K562 (cell line): ENCODE measurements around the gene RFESD. TPM values are rescaled to one million over a fixed set of nuclear protein-coding genes. Genes with fewer than 3 reads are reported as not detected.

Source experiments
- ATAC-seq: fragments of 200-7000 bp; cut with Tn5 transposase; 3 replicates; pipeline ENCODE4 v1.9.1; 2020; ENCODE audit warnings: moderate library complexity
- BruUV-seq: library from RNA; stranded (reverse); fragments of 400-500 nt; replicated peaks from 2 replicates; lab custom pipeline; 2021; lab: Mats Ljungman, UMichigan
- CTCF ChIA-PET: fragments of 300-600 bp; formaldehyde crosslinking; extraction: SDS; loops from one replicate; lab custom pipeline; 2021; ENCODE audit warnings: low intra/inter-chr PET ratio; lab: Yijun Ruan, JAX
- POLR2A ChIA-PET: fragments of 300-600, 350-650 bp; sonication (Branson Sonifier 250); formaldehyde crosslinking; extraction: SDS; loops from one replicate; lab custom pipeline; 2021; ENCODE audit warnings: antibody characterized with exemption, inconsistent platforms; lab: Yijun Ruan, JAX
- DNase-seq, 4 experiments: peaks; one replicate each; pipeline versions ENCODE4 v3.0.0 to v3.0.0-alpha.2; 2011 to 2018; ENCODE audit warnings: low spot score in 3 of 4, mixed read lengths in 3 of 4; ENCODE audit errors: extremely low read depth in 1 of 4
- FAIRE-seq: peaks from 2 replicates; lab custom pipeline; 2011; peaks lifted over from hg19 to GRCh38; lab: Jason Lieb, UNC
- H2AFZ ChIP-seq: 2 replicates; pipeline ENCODE4 v1.6.0; 2011; ENCODE audit warnings: low read depth, low read length, control low read depth, inconsistent platforms
- H3K27ac ChIP-seq: fragments of 200-600 bp; 3 replicates; pipeline ENCODE4 v1.8.0; 2011; ENCODE audit warnings: low read depth, mild to moderate bottlenecking, control low read depth, inconsistent platforms, low read length, moderate library complexity, mixed read lengths; ENCODE audit errors: extremely low read depth
- H3K27me3 ChIP-seq, 2 experiments: fragments of 300-600 bp in 1 of 2; 2 replicates in 1 of 2; 3 replicates in 1 of 2; pipeline versions ENCODE4 v1.6.0 to v1.8.0; 2011; ENCODE audit warnings: inconsistent platforms in 2 of 2, low read length in 2 of 2, mild to moderate bottlenecking in 1 of 2, mixed read lengths in 1 of 2, moderate library complexity in 1 of 2; ENCODE audit not compliant: control insufficient read depth in 2 of 2, insufficient read depth in 2 of 2
- H3K36me3 ChIP-seq: fragments of 300-600 bp; 3 replicates; pipeline ENCODE4 v1.8.0; 2011; ENCODE audit warnings: mild to moderate bottlenecking, low read length, inconsistent platforms; ENCODE audit not compliant: control insufficient read depth, insufficient read depth
- H3K4me1 ChIP-seq, 2 experiments: fragments of 200-600 bp in 1 of 2; replicated peaks in 1 of 2; 2 replicates in 1 of 2; 3 replicates in 1 of 2; pipeline versions ENCODE4 v1.5.1 to v1.8.0; 2011; ENCODE audit warnings: inconsistent platforms in 2 of 2, low read length in 2 of 2, mild to moderate bottlenecking in 1 of 2, mixed read lengths in 1 of 2, moderate library complexity in 1 of 2; ENCODE audit not compliant: control insufficient read depth in 2 of 2, insufficient read depth in 2 of 2
- H3K4me2 ChIP-seq: 2 replicates; pipeline ENCODE4 v1.6.1; 2011; ENCODE audit warnings: low read length, control low read depth, inconsistent platforms, mixed read lengths; ENCODE audit not compliant: insufficient read depth
- H3K4me3 ChIP-seq: fragments of 200-600 bp; sonication (generic), shearing (Covaris generic); 2 replicates; pipeline ENCODE4 v1.5.1; 2016; ENCODE audit warnings: control low read depth, inconsistent platforms
- H3K79me2 ChIP-seq: fragments of 200-600 bp; 3 replicates; pipeline ENCODE4 v1.8.0; 2011; ENCODE audit warnings: low read length, inconsistent platforms; ENCODE audit not compliant: control insufficient read depth, insufficient read depth
- H3K9ac ChIP-seq, 2 experiments: 2 replicates each; pipeline versions ENCODE4 v1.6.0 to v1.6.1; 2011; ENCODE audit warnings: low read depth in 2 of 2, low read length in 2 of 2, control low read depth in 1 of 2, inconsistent platforms in 1 of 2, mild to moderate bottlenecking in 1 of 2, mixed read lengths in 1 of 2; ENCODE audit not compliant: insufficient read depth in 1 of 2
- H3K9me1 ChIP-seq: one replicate; pipeline ENCODE4 v1.6.0; 2011; ENCODE audit warnings: inconsistent platforms, mild to moderate bottlenecking, low read length, moderate library complexity; ENCODE audit not compliant: control insufficient read depth, insufficient read depth
- H3K9me3 ChIP-seq: replicated peaks from 2 replicates; pipeline ENCODE4 v1.5.1; 2011; ENCODE audit warnings: low read depth, low read length, inconsistent platforms; ENCODE audit not compliant: control insufficient read depth, insufficient read depth
- H4K20me1 ChIP-seq: replicated peaks from 2 replicates; pipeline ENCODE4 v1.6.1; 2011; ENCODE audit warnings: low read length, inconsistent platforms, mixed read lengths; ENCODE audit not compliant: control insufficient read depth, insufficient read depth
- CBX8 ChIP-seq: fragments of 200-600 bp; sonication (generic); IDR thresholded peaks from 2 replicates; pipeline ENCODE4 v1.6.1; 2012; ENCODE audit warnings: borderline replicate concordance, mixed run types, low read depth, mild to moderate bottlenecking, moderate library complexity, mixed read lengths, low read length, control low read depth, inconsistent platforms; ENCODE audit not compliant: poor library complexity, severe bottlenecking; ENCODE audit errors: extremely low read depth
- GATAD2B ChIP-seq: fragments of 450-650 bp; IDR thresholded peaks from 2 replicates; pipeline ENCODE4 v1.6.1; 2017; ENCODE audit warnings: mild to moderate bottlenecking, borderline replicate concordance
- IRF9 ChIP-seq: fragments of 450-650 bp; IDR thresholded peaks from 2 replicates; pipeline ENCODE4 v1.6.1; 2016; ENCODE audit warnings: missing biosample characterization, missing genetic modification characterization
- PML ChIP-seq: IDR thresholded peaks from 2 replicates; pipeline ENCODE4 v1.6.1; 2012; ENCODE audit warnings: low read length, inconsistent platforms
- RFX1 ChIP-seq: fragments of 450-650 bp; IDR thresholded peaks from 2 replicates; pipeline ENCODE4 v1.6.1; 2016; ENCODE audit warnings: mild to moderate bottlenecking, moderate library complexity
- YY1 ChIP-seq, 3 experiments: IDR thresholded peaks; 2 replicates each; pipeline ENCODE4 v1.6.1; 2011; ENCODE audit warnings: low read length in 2 of 3, mild to moderate bottlenecking in 2 of 3, moderate library complexity in 2 of 3, borderline replicate concordance in 1 of 3, control low read depth in 1 of 3, low read depth in 1 of 3; ENCODE audit not compliant: insufficient read depth in 3 of 3, insufficient replicate concordance in 2 of 3, control insufficient read depth in 1 of 3, insufficient read length in 1 of 3; ENCODE audit errors: extremely low read depth in 1 of 3
- ZNF407 ChIP-seq: fragments of 450-650 bp; IDR thresholded peaks from 2 replicates; pipeline ENCODE4 v1.6.1; 2016; ENCODE audit warnings: low read depth
- WGBS: fragments of 100-300 bp; shearing (Covaris generic); methylation state at CpG from one replicate; pipeline ENCODE4 v1.1.6; 2016; ENCODE audit warnings: low coverage, mixed read lengths; ENCODE audit not compliant: insufficient coverage; ENCODE audit errors: missing lambda C conversion rate; 5-methylcytosine and 5-hydroxymethylcytosine counted together
- in situ Hi-C: fragments of 300-500 bp; cut with MboI; formaldehyde crosslinking; loops from 4 replicates; pipeline ENCODE4 v1.15.0; 2018; ENCODE audit warnings: inconsistent platforms, mixed read lengths
- intact Hi-C: fragments of 100-400 bp; cut with micrococcal nuclease; formaldehyde crosslinking; loops from 2 replicates; pipeline ENCODE4 v1.14.2; 2022
- polyA plus RNA-seq, 8 experiments: library from polyadenylated mRNA; depleted of rRNA in 4 of 8; stranded (reverse) in 5 of 8; unstranded in 3 of 8; fragments of >200 nt; fragmentation: Nextera tagmentation in 2 of 8; fragmentation: Illumina TruSeq in 1 of 8; extraction: Ambion mirVana in 2 of 8; extraction: Trizol in 1 of 8; gene quantifications; 2 replicates each; pipeline versions ENCODE4 v1.2.1 to v1.2.3, GENCODE V29; 2011 to 2014; ENCODE audit warnings: inconsistent platforms in 1 of 8, missing spikeins in 1 of 8
- total RNA-seq, 7 experiments: library from RNA; depleted of rRNA in 6 of 7; stranded (reverse); fragments of >200 nt in 6 of 7; fragmentation: Illumina TruSeq in 2 of 7; extraction: Trizol in 2 of 7; gene quantifications; 2 replicates each; pipeline versions ENCODE4 v1.2.1 to v1.2.3, GENCODE V29; 2011 to 2021; ENCODE audit warnings: low replicate concordance in 1 of 7

The RFESD gene
- total and polyA plus RNA-seq, 9 of the 15 experiments (the other 6 are each of a cell fraction or from before 2014, with no cell fraction given), result 62.3 to 600 (median 140) TPM

- Histone ChIP-seq H3K9me1 (no peaks in the 10 kb centered on the region), H3K4me1 (no peaks in the 10 kb centered on the region), H4K20me1 (no peaks in the 10 kb centered on the region), H3K4me3 (no peak overlapping the region), H3K36me3 (no peaks in the 10 kb centered on the region), H3K4me2 (no peak overlapping the region), H3K27ac (no peak overlapping the region), H2AFZ (no peak overlapping the region), H3K79me2 (no peaks in the 10 kb centered on the region), H3K9me3 (no peaks in the 10 kb centered on the region), H3K27me3 (no peaks in the 10 kb centered on the region), H3K9ac (no peak overlapping the region)
- DNase-seq, result no peak
- no peak for TF ChIP-seq IRF9 (tag)
- no peak for TF ChIP-seq PML
- no peak for TF ChIP-seq CBX8
- no peak for TF ChIP-seq YY1 (IDR thresholded peaks at IDR 0.05; ENCODE audit: borderline replicate concordance in 1 of 3, control insufficient read depth in 1 of 3, extremely low read depth in 1 of 3, insufficient read depth in 3 of 3, insufficient read length in 1 of 3, insufficient replicate concordance in 2 of 3, low read depth in 1 of 3, low read length in 2 of 3)
- no peak for TF ChIP-seq RFX1
- TF ChIP-seq GATAD2B, result no peak
- TF ChIP-seq ZNF407, result no peak
- no peak for ATAC-seq
- in situ Hi-C loops, result no loop called here
- 11% methylated on average over 8 of the region's 8 CpGs for WGBS
- intact Hi-C loops, result no loop called here
- BruUV-seq, result no TSS peak
- ChIA-PET POLR2A (interaction anchor here (1.0 to 2.3 kb wide), 2 partner anchors 8 to 9 kb away, joined by 3 to 12 read pairs; no protein-coding TSS in a partner anchor), CTCF (no interaction called here)
- FAIRE-seq, result no peak
Observed at GRCh38 chr5:95621839-95622629, 24.5 kb upstream of the RFESD start.
